Osteocyte (in vitro differentiated cells): ENCODE results near the gene APOA5. TPM values are rescaled to one million over a fixed set of nuclear protein-coding genes. Genes with fewer than 3 reads are reported as not detected.

ENCODE experiments used
- DNase-seq: peaks from one replicate; pipeline ENCODE4 v3.0.0; 2021; ENCODE audit warnings: mixed read lengths; ENCODE audit not compliant: unreplicated experiment; ENCODE audit errors: extremely low spot score
- H3K27ac Mint-ChIP-seq: one replicate; pipeline ENCODE4 v1.8.0; 2021; ENCODE audit warnings: mild to moderate bottlenecking, mixed read lengths; ENCODE audit not compliant: unreplicated experiment
- H3K27me3 Mint-ChIP-seq: one replicate; pipeline ENCODE4 v1.8.0; 2021; ENCODE audit warnings: mixed read lengths; ENCODE audit not compliant: unreplicated experiment
- H3K36me3 Mint-ChIP-seq: one replicate; pipeline ENCODE4 v1.8.0; 2021; ENCODE audit warnings: mixed read lengths; ENCODE audit not compliant: unreplicated experiment
- H3K4me1 Mint-ChIP-seq: one replicate; pipeline ENCODE4 v1.8.0; 2021; ENCODE audit warnings: mixed read lengths; ENCODE audit not compliant: unreplicated experiment
- H3K4me3 Mint-ChIP-seq: one replicate; pipeline ENCODE4 v1.8.0; 2021; ENCODE audit warnings: mild to moderate bottlenecking, moderate library complexity, mixed read lengths; ENCODE audit not compliant: unreplicated experiment
- H3K9me3 Mint-ChIP-seq: one replicate; pipeline ENCODE4 v1.8.0; 2021; ENCODE audit warnings: mixed read lengths; ENCODE audit not compliant: unreplicated experiment
- CTCF ChIP-seq: fragments of 200-600 bp; sonication (generic); IDR thresholded peaks from 2 replicates; pipeline ENCODE4 v1.5.0; 2021; ENCODE audit warnings: antibody characterized with exemption, mild to moderate bottlenecking, moderate library complexity
- total RNA-seq: library from RNA; stranded (reverse); gene quantifications from 2 replicates; pipeline ENCODE4 v1.2.1, GENCODE V29; 2021

The APOA5 gene
- total RNA-seq, 1 donor from 2014 or later, result not detected

DNA sequence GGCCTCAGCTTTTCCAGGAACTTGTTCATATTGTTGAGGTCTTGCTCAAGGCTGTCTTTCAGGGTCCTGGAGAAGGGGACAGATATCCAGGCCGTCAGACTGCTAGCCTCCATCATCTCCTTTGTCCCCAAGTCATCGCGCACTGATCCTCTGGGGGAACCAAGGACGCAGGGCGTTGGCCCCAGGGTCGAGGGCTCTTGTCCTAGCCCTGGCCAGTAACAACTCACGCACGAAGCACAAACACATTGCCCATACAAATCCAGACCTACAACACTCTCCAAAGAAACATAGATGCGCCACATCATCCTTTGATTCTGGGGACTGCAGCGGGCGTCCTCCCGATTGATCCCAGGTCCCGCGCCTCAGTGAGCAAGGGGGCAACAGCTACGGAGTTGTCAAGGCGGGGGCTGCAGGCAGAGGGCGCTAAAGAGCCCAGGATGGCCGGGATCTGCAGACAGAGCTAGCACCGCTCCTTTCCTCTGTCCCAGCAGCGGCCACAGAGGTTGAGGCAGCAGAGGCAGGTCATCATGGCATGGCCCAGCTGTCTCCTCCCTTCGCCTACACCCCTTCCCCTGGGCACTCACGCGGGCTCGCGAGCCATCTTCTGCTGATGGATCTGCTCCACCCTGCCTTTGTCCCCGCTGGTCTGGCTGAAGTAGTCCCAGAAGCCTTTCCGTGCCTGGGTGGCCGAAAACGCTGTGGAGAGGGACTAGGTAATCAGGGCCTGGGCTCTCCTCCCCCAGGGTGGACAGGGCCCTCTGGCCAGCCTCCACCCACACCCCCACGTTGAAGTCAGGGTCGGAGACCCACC, 472 bp downstream of the APOA5 start:
- Mint-ChIP-seq H3K36me3 (no peaks in the 10 kb centered on the region), H3K9me3 (no peaks in the 10 kb centered on the region), H3K27ac (no peak overlapping the region), H3K27me3 (no peaks in the 10 kb centered on the region), H3K4me1 (peaks cover 16% of the 10 kb centered on the region), H3K4me3 (no peak overlapping the region)
- TF ChIP-seq CTCF, result peak; percentile 94
- DNase-seq, result peak; percentile 93

DNA sequence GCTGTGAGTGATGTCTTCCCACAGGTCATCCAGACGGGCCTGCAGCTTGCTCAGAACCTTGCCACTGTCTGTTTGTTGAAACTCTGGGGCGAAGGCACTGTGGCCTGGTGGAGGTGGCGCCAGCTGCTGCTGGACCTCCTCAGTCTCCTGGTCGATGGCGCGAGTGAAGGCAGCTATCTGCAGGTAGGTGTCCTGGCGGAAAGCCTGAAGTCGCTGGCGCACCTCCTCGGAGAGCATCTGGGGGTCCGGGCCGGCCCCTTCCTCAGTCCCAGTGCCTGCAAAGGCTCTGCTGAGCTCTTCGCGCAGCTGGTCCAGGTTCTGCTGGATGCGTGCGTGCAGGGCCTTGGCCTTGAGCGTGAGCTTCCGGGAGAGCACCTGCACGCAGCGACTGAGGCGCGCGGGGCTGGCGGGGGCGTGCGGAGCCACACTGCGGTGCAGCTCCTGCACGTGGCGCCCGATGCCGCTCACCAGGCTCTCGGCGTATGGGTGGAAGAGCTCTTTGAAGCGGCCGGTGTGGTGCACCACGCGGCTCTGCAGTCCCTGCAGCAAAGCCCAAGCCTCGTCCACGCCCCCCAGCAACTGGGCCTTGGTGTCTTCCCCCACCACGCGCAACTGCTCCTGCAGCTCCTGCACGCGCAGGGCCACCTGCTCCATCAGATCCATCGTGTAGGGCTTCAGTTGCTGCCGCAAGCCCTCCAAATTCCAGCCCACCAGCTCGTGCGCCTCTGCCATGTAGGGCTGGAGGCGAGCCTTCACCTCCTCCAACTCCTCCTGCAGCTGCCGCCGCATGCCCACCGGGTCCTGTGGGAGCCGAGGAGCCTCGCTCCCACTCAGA, 1.3 kb downstream of the APOA5 start:
- no peaks in the 10 kb centered on the region for H3K9me3 Mint-ChIP-seq
- peaks cover 18% of the 10 kb centered on the region for H3K4me1 Mint-ChIP-seq
- no peak for DNase-seq
- no peak overlapping the region for H3K4me3 Mint-ChIP-seq
- no peak for TF ChIP-seq CTCF
- H3K36me3 Mint-ChIP-seq, result peaks cover under 1% of the 10 kb centered on the region
- no peak overlapping the region for H3K27ac Mint-ChIP-seq
- H3K27me3 Mint-ChIP-seq, result no peaks in the 10 kb centered on the region

- peaks cover 15% of the 10 kb centered on the region for H3K36me3 Mint-ChIP-seq
- no peaks in the 10 kb centered on the region for H3K9me3 Mint-ChIP-seq
- H3K27me3 Mint-ChIP-seq, result no peaks in the 10 kb centered on the region
- no peak for TF ChIP-seq CTCF
- peak overlapping the region; percentile 98 for H3K4me3 Mint-ChIP-seq
- DNase-seq, result no peak
- no peak overlapping the region for H3K27ac Mint-ChIP-seq
- peaks cover 18% of the 10 kb centered on the region for H3K4me1 Mint-ChIP-seq
Observed at GRCh38 chr11:116788975-116789374, 2.7 kb downstream of the APOA5 start.

GRCh38 chr11:116788534-116788933, 3.1 kb downstream of the APOA5 start:
- H3K36me3 Mint-ChIP-seq, result peaks cover 15% of the 10 kb centered on the region
- H3K4me1 Mint-ChIP-seq, result peaks cover 18% of the 10 kb centered on the region
- H3K4me3 Mint-ChIP-seq, result peak overlapping the region; percentile 98
- no peaks in the 10 kb centered on the region for H3K9me3 Mint-ChIP-seq
- H3K27ac Mint-ChIP-seq, result peak overlapping the region; percentile 98
- no peak for TF ChIP-seq CTCF
- H3K27me3 Mint-ChIP-seq, result no peaks in the 10 kb centered on the region
- no peak for DNase-seq
